ENCODE measurements around the gene VIPAS39.
"Not testable (repeated sequence)": the region's sequence is repeated elsewhere in the genome, so short reads cannot be mapped to it uniquely, and the experiment has no call there.

Gene VIPAS39

GRCh38 chr14:77469539-77469938, 12.1 kb upstream of the VIPAS39 start:
- DNase-seq: no peak

GRCh38 chr14:77469067-77469505, 11.7 kb upstream of the VIPAS39 start:
- no peak for DNase-seq

DNA sequence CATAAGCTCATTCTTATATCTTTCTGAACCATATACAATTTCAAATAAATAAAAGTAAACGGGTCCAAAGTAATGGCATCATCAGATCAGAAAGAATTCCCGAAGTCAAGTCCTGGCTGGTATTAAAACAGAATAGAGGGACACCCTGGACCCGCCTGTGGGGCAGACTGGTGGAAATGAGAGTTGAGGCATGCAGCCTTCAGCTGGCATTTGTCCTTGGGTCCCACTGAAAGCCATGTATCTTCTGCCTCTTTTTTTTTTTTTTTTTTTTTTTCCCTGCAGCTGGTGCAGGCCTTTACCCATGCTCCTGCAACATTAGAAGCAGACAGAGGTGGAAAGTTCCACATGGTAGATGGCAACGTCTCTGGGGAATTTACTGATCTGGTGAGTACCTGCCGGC, 10.4 kb upstream of the VIPAS39 start:
- DNase-seq: no peak

DNA sequence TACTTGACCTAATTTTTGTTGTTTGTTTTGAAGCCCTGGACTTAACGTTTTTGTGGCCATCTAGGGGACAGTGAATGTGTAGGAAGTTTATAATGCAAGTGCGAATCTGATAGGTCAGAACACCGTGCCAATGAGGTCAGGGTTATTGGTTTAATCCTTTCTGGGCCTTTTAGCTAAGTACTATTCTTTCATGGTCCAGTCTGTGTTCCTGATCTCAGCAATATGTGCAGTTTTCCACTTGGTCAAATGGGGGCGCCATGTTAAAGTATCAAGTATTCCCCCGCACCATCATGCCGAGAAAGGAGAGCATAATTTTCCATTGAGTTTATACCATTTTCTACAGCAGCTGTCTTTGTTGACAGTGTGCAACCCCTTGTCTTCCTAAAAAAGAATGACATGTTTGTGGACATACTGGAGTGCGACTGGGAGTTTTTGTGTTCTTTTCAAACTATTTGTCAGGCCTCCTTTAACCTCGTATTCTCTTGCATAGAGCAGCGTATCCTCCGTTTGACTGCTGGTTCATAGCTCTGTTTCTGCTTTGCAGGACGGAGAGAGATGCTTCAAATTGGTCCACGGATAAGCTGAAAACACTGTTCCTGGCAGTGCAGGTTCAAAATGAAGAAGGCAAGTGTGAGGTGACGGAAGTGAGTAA, 1.8 kb upstream of the VIPAS39 start:
- DNase-seq: peak; percentile 34

GRCh38 chr14:77458249-77458950, 999 bp upstream of the VIPAS39 start:
- no peak for DNase-seq

DNA sequence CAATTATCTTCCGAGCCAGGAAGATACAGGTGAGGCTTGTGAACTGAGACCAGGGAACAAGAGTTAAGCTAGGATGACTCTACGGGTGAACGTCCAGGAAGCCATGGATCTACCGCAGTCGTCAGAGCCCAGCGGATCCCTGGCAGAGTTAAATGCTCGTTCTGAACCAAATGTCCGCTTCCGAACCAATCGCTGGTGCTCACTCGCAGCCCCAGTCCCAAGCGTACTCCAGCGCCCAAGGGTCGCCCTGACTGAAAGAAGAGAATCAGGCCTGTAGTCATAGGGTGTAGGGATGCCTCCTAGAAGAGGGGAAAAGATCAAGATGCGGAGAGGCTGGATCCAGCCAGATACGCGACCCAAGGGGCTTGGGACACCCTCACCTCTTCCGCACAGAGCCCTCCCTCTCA, 283 bp downstream of the VIPAS39 start:
- no peak for DNase-seq

GRCh38 chr14:77455966-77456640, 1.3 kb downstream of the VIPAS39 start:
- no peak for DNase-seq

DNA sequence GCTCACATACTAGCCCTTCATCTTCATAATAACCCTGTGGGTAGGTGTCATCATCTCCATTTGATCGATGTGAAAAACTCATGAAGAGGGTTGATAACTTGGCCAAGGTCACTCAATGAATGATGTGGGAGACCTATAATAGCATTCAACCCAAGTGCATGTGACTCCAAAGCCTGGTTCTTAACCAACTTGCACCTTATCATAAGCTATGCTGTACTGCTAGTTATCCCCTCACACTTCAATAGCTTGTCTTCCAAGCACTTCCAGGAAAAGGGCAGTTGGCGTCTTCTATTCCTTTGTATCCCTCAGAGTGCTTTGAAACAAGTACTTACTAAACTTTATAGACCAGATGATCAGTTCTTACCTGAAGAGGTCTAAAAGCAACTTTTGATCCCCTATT, 15.2 kb downstream of the VIPAS39 start:
- DNase-seq: no peak

- no peak for DNase-seq
Measured at GRCh38 chr14:77439861-77440260, 17.5 kb downstream of the VIPAS39 start.

DNA sequence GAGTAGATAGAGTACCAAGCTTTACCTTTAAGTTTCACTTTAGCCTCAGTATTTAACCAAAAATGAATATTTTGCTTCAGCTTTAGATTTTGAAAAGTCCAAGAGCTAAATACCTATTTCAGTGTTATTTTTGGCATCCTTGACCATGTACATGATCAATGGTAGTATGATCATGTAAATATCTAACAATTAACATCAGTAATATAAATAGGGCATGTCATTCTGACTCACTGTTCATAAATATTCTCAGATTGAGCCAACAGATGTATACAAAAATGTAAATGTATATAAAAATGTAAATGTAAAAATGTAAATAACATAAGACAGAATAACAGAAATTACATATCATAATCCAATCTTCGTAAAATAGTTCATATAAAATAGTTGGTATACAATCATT, 18.8 kb downstream of the VIPAS39 start:
- no peak for DNase-seq

- no peak for DNase-seq
Measured at GRCh38 chr14:77436042-77436441, 21.4 kb downstream of the VIPAS39 start.

- no peak for DNase-seq
Measured at GRCh38 chr14:77426396-77426795, 31.0 kb downstream of the VIPAS39 start.

GRCh38 chr14:77424862-77425261, 32.5 kb downstream of the VIPAS39 start:
- no peak for DNase-seq

GRCh38 chr14:77423423-77423822, 34.0 kb downstream of the VIPAS39 start, which contains the start of gene NOXRED1:
TSS of gene NOXRED1 (minus strand) at chr14:77423523. CDS start at chr14:77422889, 634 bp downstream.
- no peak for DNase-seq

DNA sequence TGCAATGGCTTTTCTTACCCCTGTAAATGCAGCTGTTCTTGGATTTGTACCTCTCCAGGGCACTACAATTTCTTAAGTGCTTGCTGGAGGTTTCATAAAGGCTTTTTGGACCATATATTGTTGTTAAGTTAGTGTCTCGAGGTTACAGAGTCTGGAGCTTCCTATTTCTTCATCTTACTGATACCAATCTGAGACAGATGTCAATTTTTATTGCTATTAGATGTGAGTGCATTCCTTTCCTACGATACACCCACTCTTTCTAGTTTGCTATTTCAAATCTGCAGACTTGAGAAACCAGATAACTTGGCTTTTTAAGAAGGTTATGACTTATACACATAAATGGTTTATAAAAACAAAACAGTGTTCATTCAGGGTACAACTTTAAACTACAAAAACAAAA, 36.2 kb downstream of the VIPAS39 start:
- no peak for DNase-seq

DNA sequence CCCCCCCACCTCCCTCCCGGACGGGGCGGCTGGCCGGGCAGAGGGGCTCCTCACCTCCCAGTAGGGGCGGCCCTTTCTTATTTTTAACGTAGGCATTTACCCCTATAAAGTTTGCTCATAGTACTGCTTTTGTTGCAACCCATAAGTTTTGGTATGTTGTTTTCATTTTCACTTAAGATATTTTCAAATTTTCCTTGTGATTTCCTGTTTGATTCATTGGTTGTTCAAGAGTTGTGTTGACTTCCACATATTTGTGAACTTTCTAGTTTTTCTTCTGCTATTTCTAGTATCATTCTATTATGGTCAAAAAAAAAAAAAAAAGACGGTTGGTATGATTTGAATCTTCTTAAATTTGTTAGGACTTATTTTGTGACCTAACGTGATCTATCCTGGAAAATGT, 40.6 kb downstream of the VIPAS39 start:
- no peak for DNase-seq

DNA sequence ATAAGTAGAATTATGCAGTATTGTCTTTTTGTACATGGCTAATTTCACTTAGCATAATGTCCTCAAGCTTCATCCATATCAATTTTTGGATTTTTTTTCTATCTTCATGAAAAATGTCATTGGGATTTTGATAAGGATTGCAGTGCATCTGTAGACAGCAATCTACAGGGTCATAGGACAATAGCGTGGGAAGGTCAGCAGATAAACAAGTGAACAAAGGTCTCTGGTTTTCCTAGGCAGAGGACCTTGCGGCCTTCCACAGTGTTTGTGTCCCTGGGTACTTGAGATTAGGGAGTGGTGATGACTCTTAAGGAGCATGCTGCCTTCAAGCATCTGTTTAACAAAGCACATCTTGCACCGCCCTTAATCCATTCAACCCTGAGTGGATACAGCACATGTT, 41.3 kb downstream of the VIPAS39 start:
- DNase-seq: not testable (repeated sequence)

GRCh38 chr14:77415403-77416030, 41.9 kb downstream of the VIPAS39 start:
- not testable (repeated sequence) for DNase-seq

DNA sequence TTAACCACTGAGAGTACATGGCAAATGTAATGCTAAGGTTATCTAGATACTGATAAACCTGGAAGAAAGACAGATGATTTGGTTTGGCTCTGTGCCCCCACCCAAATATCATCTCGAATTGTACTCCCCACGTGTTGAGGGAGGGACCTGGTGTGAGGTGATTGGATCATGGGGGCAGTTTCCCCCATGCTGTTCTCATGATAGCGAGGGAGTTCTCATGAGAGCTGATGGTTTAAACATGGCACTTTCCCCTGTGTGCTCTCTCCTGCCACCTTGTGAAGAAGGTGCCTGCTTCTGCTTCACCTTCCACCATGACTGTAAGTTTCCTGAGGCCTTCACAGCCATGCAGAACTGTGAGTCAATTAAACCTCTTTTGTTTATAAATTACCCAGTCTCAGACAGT, 48.3 kb downstream of the VIPAS39 start:
- no peak for DNase-seq

GRCh38 chr14:77407158-77407557, 50.2 kb downstream of the VIPAS39 start:
- DNase-seq: no peak

DNA sequence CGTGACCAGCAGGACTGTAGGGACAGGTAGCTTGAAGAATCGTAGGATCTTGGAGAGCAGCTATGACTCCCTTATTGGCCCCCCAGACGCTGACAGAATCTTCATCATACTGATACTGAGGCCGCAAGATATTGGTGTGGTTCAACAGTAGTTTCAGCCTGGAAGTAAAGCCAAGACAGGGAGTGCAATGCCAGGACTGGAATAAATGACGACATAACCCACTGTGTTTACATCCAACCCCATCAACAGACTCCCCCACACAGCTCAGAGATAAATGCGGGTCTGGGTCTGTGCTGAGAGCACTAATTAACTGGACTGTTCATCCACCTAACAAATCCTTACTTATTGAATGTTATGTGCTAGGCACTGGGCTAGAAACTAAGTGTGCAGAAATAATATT, 50.7 kb downstream of the VIPAS39 start:
- DNase-seq: no peak

DNA sequence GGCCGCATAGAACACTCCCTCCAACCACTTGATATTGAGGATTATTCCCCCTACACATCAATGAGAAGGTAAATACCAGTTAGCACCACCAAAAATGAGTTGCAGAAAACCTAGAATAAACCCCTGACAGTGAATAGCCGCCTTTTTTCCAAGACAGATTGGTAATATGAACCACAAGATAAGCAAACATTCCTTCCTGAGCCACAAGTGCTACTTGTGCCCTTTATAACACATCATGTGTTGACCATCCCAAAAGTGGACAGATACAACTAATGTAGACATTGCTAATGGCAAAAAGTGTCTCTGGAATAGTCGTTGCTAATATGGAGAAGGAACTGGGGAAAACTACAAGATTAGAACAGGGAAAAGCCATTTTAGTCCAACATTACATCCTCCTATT, 51.3 kb downstream of the VIPAS39 start:
- DNase-seq: no peak

DNA sequence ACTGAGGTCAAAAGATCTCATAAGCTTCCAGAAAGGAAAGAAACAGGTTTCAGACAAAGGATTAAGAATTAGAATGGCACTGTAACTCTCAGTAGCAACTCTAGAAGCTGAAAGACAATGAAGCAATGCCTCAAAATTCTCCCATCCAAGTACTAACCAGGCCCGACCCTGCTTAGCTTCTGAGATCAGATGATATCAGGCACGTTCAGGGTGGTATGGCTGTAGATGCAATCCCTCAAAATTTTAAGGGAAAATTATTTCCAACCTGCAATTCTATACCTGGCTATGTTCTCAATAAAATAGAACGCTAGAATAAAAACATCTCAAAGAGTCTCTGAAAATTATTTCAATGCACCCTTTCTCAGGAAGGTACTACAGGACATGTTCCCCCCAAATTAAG, 53.6 kb downstream of the VIPAS39 start:
- DNase-seq: no peak

GRCh38 chr14:77400216-77400615, 57.2 kb downstream of the VIPAS39 start:
- no peak for DNase-seq

Data from retina (tissue), 1 donor.